ENCODE data around the gene CHD9NB. TPM values are rescaled to one million over a fixed set of nuclear protein-coding genes. Genes with fewer than 3 reads are reported as not detected.
A peak's percentile ranks its signal among the peaks of the same experiment; 100 is the strongest.

The CHD9NB gene
- 10 to 100 TPM in 3 of 4 donors, 1 to 10 TPM in 1; 2.9 to 11.6 (median 10.3) TPM for polyA plus RNA-seq (ENCODE audit: insufficient read length in 4 of 4)

GRCh38 chr16:53052519-53053501 is at the start of gene CHD9NB:
Gene CHD9NB (minus strand): TSS chr16:53052897. CDS start chr16:53044158, 8,739 bp downstream.
- DNase-seq (ENCODE audit: low read depth in 4 of 4, low spot score in 3 of 4): no peak

GRCh38 chr16:53100889-53101288 is 48.2 kb upstream of the CHD9NB start:
- no peak for DNase-seq (ENCODE audit: low read depth in 4 of 4, low spot score in 3 of 4)

- no peak for DNase-seq (ENCODE audit: low read depth in 4 of 4, low spot score in 3 of 4)
Observed at GRCh38 chr16:53100131-53100748, 47.5 kb upstream of the CHD9NB start.

- DNase-seq (ENCODE audit: low read depth in 4 of 4, low spot score in 3 of 4): peak; percentile 72 to 78 (median 74)
Observed at GRCh38 chr16:53099318-53100130, 46.8 kb upstream of the CHD9NB start.

- peak in 1 of 4 donors; percentile 50 for DNase-seq (ENCODE audit: low read depth in 4 of 4, low spot score in 3 of 4)
Observed at GRCh38 chr16:53098526-53099317, 46.0 kb upstream of the CHD9NB start.

GRCh38 chr16:53097190-53097589 is 44.5 kb upstream of the CHD9NB start:
- no peak for DNase-seq (ENCODE audit: low read depth in 4 of 4, low spot score in 3 of 4)

GRCh38 chr16:53094013-53094630 is 41.4 kb upstream of the CHD9NB start:
- DNase-seq (ENCODE audit: low read depth in 4 of 4, low spot score in 3 of 4): no peak

- DNase-seq (ENCODE audit: low read depth in 4 of 4, low spot score in 3 of 4): no peak
Observed at GRCh38 chr16:53093162-53093744, 40.6 kb upstream of the CHD9NB start.

- no peak for DNase-seq (ENCODE audit: low read depth in 4 of 4, low spot score in 3 of 4)
Observed at GRCh38 chr16:53092284-53092683, 39.6 kb upstream of the CHD9NB start.

- DNase-seq (ENCODE audit: low read depth in 4 of 4, low spot score in 3 of 4): no peak
Observed at GRCh38 chr16:53091466-53092211, 38.9 kb upstream of the CHD9NB start.

GRCh38 chr16:53090591-53091411 is 38.1 kb upstream of the CHD9NB start:
- DNase-seq (ENCODE audit: low read depth in 4 of 4, low spot score in 3 of 4): no peak

- DNase-seq (ENCODE audit: low read depth in 4 of 4, low spot score in 3 of 4): no peak
Observed at GRCh38 chr16:53090286-53090590, 37.5 kb upstream of the CHD9NB start.

- DNase-seq (ENCODE audit: low read depth in 4 of 4, low spot score in 3 of 4): no peak
Observed at GRCh38 chr16:53089434-53090285, 37.0 kb upstream of the CHD9NB start.

GRCh38 chr16:53087101-53087500 is 34.4 kb upstream of the CHD9NB start:
- no peak for DNase-seq (ENCODE audit: low read depth in 4 of 4, low spot score in 3 of 4)

- DNase-seq (ENCODE audit: low read depth in 4 of 4, low spot score in 3 of 4): no peak
Observed at GRCh38 chr16:53085931-53086421, 33.3 kb upstream of the CHD9NB start.

GRCh38 chr16:53085369-53085843 is 32.7 kb upstream of the CHD9NB start:
- no peak for DNase-seq (ENCODE audit: low read depth in 4 of 4, low spot score in 3 of 4)

Data from left renal pelvis (tissue), 4 donors.